ENCODE data around the gene TSC22D3. TPM values are rescaled to one million over a fixed set of nuclear protein-coding genes. Genes with fewer than 3 reads are reported as not detected.

Gene TSC22D3
- total and polyA plus RNA-seq, 2 donors (not counting 1 experiment from before 2014, with no cell fraction given) = 24.2 to 51.5 TPM

GRCh38 chrX:107777536-107777832 is 1.9 kb upstream of the TSC22D3 start, which contains the start of gene NCBP2L:
NCBP2L (plus strand) TSS chrX:107777733; CDS start chrX:107794221, 16,488 bp downstream.
- Histone ChIP-seq H4K20me1 (ENCODE audit: control insufficient read depth, extremely low read depth, insufficient read depth, low read length) (no peaks in the 10 kb centered on the region), H3K4me2 (ENCODE audit: extremely low read depth, insufficient read depth, low read length) (peak within 1 kb of the TSS; percentile 75), H2AFZ (ENCODE audit: low read length) (peak within 1 kb of the TSS; percentile 59), H3K9ac (ENCODE audit: insufficient read depth, low read length) (no peak within 1 kb of the TSS), H3K27ac (ENCODE audit: insufficient read depth, low read length) (no peak within 1 kb of the TSS), H3K36me3 (ENCODE audit: control insufficient read depth, insufficient read depth, low read length) (no peaks in the 10 kb centered on the region), H3K27me3 (ENCODE audit: control insufficient read depth, insufficient read depth, low read length) (peaks cover 13% of the 10 kb centered on the region), H3K4me3 (replicated peaks in 1 of 4; ENCODE audit: control extremely low read depth in 1 of 4, insufficient read depth in 1 of 4, low read depth in 3 of 4, low read length in 4 of 4) (peak within 1 kb of the TSS; percentile 4 to 61 (median 42)), H3K4me1 (ENCODE audit: control insufficient read depth, extremely low read depth, insufficient read depth, low read length) (peaks cover 3% of the 10 kb centered on the region), H3K79me2 (ENCODE audit: control insufficient read depth, insufficient read depth, low read length) (no peaks in the 10 kb centered on the region), H3K9me3 (ENCODE audit: control insufficient read depth, insufficient read depth, low read depth, low read length) (no peaks in the 10 kb centered on the region)
- no peak for DNase-seq (ENCODE audit: low read depth in 2 of 2)
- TF ChIP-seq EZH2 (IDR thresholded peaks at IDR 0.05; ENCODE audit: low read length, missing control alignments) (no peak), CTCF (conservative IDR thresholded peaks at IDR 0.05 in 1 of 2, IDR thresholded peaks at IDR 0.05 in 1 of 2; ENCODE audit: low read depth in 1 of 2, low read length in 2 of 2) (no peak)

- Histone ChIP-seq H3K79me2 (ENCODE audit: control insufficient read depth, insufficient read depth, low read length) (no peaks in the 10 kb centered on the region), H2AFZ (ENCODE audit: low read length) (peak overlapping the region; percentile 59), H4K20me1 (ENCODE audit: control insufficient read depth, extremely low read depth, insufficient read depth, low read length) (no peaks in the 10 kb centered on the region), H3K4me2 (ENCODE audit: extremely low read depth, insufficient read depth, low read length) (peak overlapping the region; percentile 75), H3K4me1 (ENCODE audit: control insufficient read depth, extremely low read depth, insufficient read depth, low read length) (peaks cover 3% of the 10 kb centered on the region), H3K27ac (ENCODE audit: insufficient read depth, low read length) (no peak overlapping the region), H3K9ac (ENCODE audit: insufficient read depth, low read length) (no peak overlapping the region), H3K27me3 (ENCODE audit: control insufficient read depth, insufficient read depth, low read length) (peaks cover 13% of the 10 kb centered on the region), H3K36me3 (ENCODE audit: control insufficient read depth, insufficient read depth, low read length) (no peaks in the 10 kb centered on the region), H3K4me3 (replicated peaks in 1 of 4; ENCODE audit: control extremely low read depth in 1 of 4, insufficient read depth in 1 of 4, low read depth in 3 of 4, low read length in 4 of 4) (peak overlapping the region; percentile 28 to 61 (median 44)), H3K9me3 (ENCODE audit: control insufficient read depth, insufficient read depth, low read depth, low read length) (no peaks in the 10 kb centered on the region)
- TF ChIP-seq CTCF (conservative IDR thresholded peaks at IDR 0.05 in 1 of 2, IDR thresholded peaks at IDR 0.05 in 1 of 2; ENCODE audit: low read depth in 1 of 2, low read length in 2 of 2) = peak; percentile 50 to 62
- no peak for TF ChIP-seq EZH2 (IDR thresholded peaks at IDR 0.05; ENCODE audit: low read length, missing control alignments)
- DNase-seq (ENCODE audit: low read depth in 2 of 2) = peak; percentile 80 to 93
These were observed 1.3 kb upstream of the TSC22D3 start for GRCh38 chrX:107776649-107777535.

DNA sequence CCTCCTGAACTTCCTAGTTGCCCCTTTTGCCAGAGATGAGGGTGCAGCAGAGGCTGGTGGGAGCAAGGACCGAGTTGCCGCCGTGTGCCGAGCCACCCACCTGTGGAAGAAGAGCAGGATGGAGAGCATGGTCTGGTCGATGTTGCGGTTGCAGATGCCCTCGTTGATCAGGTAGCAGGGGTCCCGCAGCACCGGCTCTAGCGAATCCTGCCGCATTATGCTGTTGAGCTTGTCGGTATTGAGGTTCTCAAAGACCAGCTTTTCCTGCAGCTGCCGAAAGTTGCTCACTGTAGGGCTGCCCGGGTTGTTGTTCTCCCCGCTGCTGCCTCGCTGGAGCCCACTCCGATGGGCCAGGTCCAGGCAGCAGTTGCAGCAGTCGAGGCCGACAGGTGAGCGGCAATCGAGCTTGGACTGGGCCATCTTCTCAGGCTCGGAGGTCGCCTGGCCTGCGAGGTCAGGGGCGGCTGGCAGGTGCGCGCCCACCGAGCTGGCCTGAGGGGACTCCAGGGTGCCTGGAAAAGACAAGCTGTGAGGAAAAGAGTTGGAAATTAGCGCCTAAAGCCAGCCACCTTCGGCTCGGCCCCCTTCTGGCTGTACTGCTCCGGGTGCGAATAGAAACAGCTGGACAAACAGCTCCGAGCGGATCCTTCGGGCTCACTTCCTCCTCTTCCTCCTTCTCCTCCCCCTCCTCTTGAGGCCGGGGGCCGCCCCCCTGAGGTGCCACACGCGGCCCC is 420 bp downstream of the TSC22D3 start:
- Histone ChIP-seq H3K4me3 (replicated peaks in 1 of 4; ENCODE audit: control extremely low read depth in 1 of 4, insufficient read depth in 1 of 4, low read depth in 3 of 4, low read length in 4 of 4) (peak overlapping the region; percentile 12 to 59 (median 42)), H3K4me1 (ENCODE audit: control insufficient read depth, extremely low read depth, insufficient read depth, low read length) (peaks cover 3% of the 10 kb centered on the region), H3K9ac (ENCODE audit: insufficient read depth, low read length) (no peak overlapping the region), H3K27ac (ENCODE audit: insufficient read depth, low read length) (no peak overlapping the region), H3K36me3 (ENCODE audit: control insufficient read depth, insufficient read depth, low read length) (no peaks in the 10 kb centered on the region), H4K20me1 (ENCODE audit: control insufficient read depth, extremely low read depth, insufficient read depth, low read length) (no peaks in the 10 kb centered on the region), H3K9me3 (ENCODE audit: control insufficient read depth, insufficient read depth, low read depth, low read length) (no peaks in the 10 kb centered on the region), H3K79me2 (ENCODE audit: control insufficient read depth, insufficient read depth, low read length) (no peaks in the 10 kb centered on the region), H3K27me3 (ENCODE audit: control insufficient read depth, insufficient read depth, low read length) (peaks cover 13% of the 10 kb centered on the region), H3K4me2 (ENCODE audit: extremely low read depth, insufficient read depth, low read length) (peak overlapping the region; percentile 48), H2AFZ (ENCODE audit: low read length) (no peak overlapping the region)
- no peak for DNase-seq (ENCODE audit: low read depth in 2 of 2)
- TF ChIP-seq EZH2 (IDR thresholded peaks at IDR 0.05; ENCODE audit: low read length, missing control alignments) (peak; percentile 56), CTCF (conservative IDR thresholded peaks at IDR 0.05 in 1 of 2, IDR thresholded peaks at IDR 0.05 in 1 of 2; ENCODE audit: low read depth in 1 of 2, low read length in 2 of 2) (peak in 1 of 2 donors; percentile 7)
